OCI-LY3 (cell line): Measurements from ENCODE around the gene FAM72D.
"Not testable (repeated sequence)": the region's sequence is repeated elsewhere in the genome, so short reads cannot be mapped to it uniquely, and the experiment has no call there.

Experiments used
- H2AFZ ChIP-seq: fragments of 200-600, 300-600 bp; shearing (Covaris generic); 2 replicates; pipeline ENCODE4 v1.6.0; 2014; ENCODE audit warnings: antibody characterized with exemption, low read depth, low read length
- H3K27ac ChIP-seq: fragments of 200-600, 300-600 bp; sonication (generic); 2 replicates; pipeline ENCODE4 v1.5.1; 2014; ENCODE audit warnings: mild to moderate bottlenecking, low read length, moderate library complexity, mixed read lengths
- H3K27me3 ChIP-seq: fragments of 200-600, 300-600 bp; sonication (generic); 2 replicates; pipeline ENCODE4 v1.6.1; 2014; ENCODE audit warnings: low read depth, low read length, mixed read lengths
- H3K36me3 ChIP-seq: fragments of 200-600, 300-600 bp; sonication (generic); replicated peaks from 2 replicates; pipeline ENCODE3; 2014; ENCODE audit warnings: low read depth, low read length, mixed read lengths
- H3K4me1 ChIP-seq: fragments of 300-600, 200-600 bp; sonication (generic); 2 replicates; pipeline ENCODE4 v1.6.1; 2014; ENCODE audit warnings: low read length, mixed read lengths
- H3K4me2 ChIP-seq: fragments of 200-600, 300-600 bp; sonication (generic); 2 replicates; pipeline ENCODE4 v1.6.1; 2014; ENCODE audit warnings: low read length, mixed read lengths
- H3K4me3 ChIP-seq: fragments of 300-600, 200-600 bp; sonication (generic); 2 replicates; pipeline ENCODE4 v1.5.1; 2014; ENCODE audit warnings: antibody characterized with exemption, mild to moderate bottlenecking, low read length, moderate library complexity
- H3K79me2 ChIP-seq: fragments of 300-600, 200-600 bp; shearing (Covaris generic); 2 replicates; pipeline ENCODE4 v1.6.1; 2014; ENCODE audit warnings: mild to moderate bottlenecking, low read length, mixed read lengths
- H3K9ac ChIP-seq: fragments of 300-600, 200-600 bp; shearing (Covaris generic); 2 replicates; pipeline ENCODE4 v1.6.0; 2014; ENCODE audit warnings: mild to moderate bottlenecking, low read length, moderate library complexity
- H3K9me3 ChIP-seq: fragments of 200-600, 300-600 bp; shearing (Covaris generic); 2 replicates; pipeline ENCODE4 v1.6.1; 2014; ENCODE audit warnings: low read length, mixed read lengths; ENCODE audit not compliant: insufficient read depth
- H4K20me1 ChIP-seq: fragments of 200-600, 300-600 bp; sonication (generic); 2 replicates; pipeline ENCODE4 v1.6.1; 2016; ENCODE audit warnings: low read length, mixed read lengths; ENCODE audit not compliant: insufficient read depth

Gene FAM72D

DNA sequence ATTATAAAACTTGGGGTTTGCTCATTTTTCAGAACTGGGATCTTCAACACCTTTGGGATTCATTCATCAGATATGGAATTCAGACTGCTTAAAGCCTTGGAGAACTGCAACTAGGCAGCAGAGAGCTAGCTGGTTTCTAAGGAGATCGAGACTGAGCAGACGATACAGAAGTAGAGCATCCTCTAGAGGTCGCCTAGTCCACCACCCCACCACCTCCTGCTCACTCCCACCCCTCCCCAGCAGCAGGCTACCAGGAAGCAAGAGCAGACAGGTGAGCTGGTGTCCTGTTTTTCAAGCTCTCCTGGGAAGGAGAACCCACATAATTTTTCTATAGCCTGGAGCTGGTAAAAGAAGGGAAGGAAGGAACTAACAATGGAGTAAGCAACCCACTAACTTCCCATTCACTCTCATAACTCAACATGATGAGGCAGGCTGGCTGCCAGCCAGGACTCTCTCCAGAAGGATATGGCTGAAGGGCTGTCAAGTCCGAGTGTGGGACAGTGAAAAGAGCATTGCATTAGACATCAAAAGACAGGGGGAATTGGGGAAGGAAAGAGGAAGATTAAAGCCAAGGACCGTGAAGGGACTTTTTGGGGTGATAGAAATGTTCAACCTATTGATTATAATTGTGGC lies 30.5 kb upstream of the FAM72D start:
- H3K79me2 ChIP-seq, H3K36me3 ChIP-seq, H2AFZ ChIP-seq, H3K4me1 ChIP-seq, H3K9ac ChIP-seq, H3K9me3 ChIP-seq, H3K4me3 ChIP-seq, H4K20me1 ChIP-seq, H3K27me3 ChIP-seq, H3K27ac ChIP-seq: not testable (repeated sequence)
- peak overlapping the region; percentile 43; the same call in 1 of the 2 replicates for H3K4me2 ChIP-seq

DNA sequence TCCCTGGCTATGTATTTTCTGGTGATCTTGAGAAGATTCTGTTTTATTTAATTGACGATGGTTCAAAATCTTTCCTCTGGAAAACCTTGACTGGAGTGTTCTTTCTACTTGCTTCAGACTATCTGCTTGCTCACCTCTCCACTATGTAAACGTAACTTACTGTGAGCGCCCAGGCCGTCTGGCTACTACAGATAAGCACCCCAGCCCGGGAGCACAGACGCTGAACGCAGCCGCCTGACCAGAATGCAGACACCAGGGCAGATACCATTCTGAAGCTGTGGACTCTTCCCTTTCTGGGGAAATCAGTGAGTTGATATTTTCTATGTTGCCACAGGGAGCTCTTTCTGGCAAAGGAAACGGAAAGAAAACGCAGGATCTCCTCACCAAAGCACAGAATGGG lies 29.3 kb upstream of the FAM72D start:
- not testable (repeated sequence) for H3K4me1 ChIP-seq, H3K9me3 ChIP-seq, H4K20me1 ChIP-seq, H3K4me2 ChIP-seq, H3K79me2 ChIP-seq, H3K27me3 ChIP-seq, H3K27ac ChIP-seq, H3K9ac ChIP-seq, H3K36me3 ChIP-seq, H3K4me3 ChIP-seq, H2AFZ ChIP-seq

DNA sequence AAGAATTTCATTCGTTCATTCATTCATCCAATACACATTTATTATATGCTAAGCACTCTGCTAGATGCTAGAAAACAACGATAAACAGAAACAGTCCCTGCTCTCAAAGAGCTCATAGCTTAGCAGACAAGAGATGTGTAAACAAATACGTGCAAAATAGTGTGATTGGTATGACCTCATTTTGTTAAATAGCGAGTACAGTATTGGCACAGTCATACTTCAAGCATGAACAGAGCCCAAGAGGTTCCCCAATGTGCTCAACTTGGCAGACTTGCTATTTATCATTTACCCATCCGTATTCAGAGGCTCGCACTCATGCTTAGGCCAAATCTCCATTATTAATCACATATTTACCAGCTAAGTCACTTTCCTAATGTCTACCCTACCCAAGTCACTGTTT lies 24.2 kb upstream of the FAM72D start:
- H3K27ac ChIP-seq, H2AFZ ChIP-seq, H3K4me1 ChIP-seq, H3K27me3 ChIP-seq, H4K20me1 ChIP-seq, H3K9ac ChIP-seq, H3K4me3 ChIP-seq, H3K79me2 ChIP-seq, H3K4me2 ChIP-seq, H3K9me3 ChIP-seq, H3K36me3 ChIP-seq: not testable (repeated sequence)

DNA sequence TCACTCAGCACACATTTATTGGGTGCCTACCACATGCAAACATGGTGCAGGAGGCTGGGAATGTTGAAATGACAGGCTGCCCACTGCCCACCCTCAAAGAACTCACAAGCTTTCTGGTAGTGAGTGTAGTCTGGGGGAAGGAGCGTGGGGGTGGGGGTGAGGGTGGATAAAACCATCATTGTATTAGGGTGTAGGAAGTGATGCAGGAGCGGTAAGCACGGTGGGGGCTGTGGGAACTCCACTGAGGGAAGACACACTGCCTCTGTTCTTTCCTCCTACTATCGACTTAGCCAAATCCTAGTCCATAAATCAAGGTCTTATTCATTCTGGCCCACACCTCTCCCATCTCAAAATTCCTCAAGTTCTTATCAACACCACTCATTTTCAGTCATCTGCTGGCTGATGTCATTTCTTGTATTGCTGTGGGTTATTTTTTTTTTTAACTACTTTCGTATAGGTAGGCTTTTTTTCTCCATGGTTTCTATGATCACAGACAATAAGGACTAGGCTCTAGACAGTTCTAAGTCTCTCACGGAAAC lies 21.7 kb upstream of the FAM72D start:
- H2AFZ ChIP-seq, H3K27ac ChIP-seq, H3K79me2 ChIP-seq, H4K20me1 ChIP-seq, H3K9ac ChIP-seq, H3K4me2 ChIP-seq, H3K9me3 ChIP-seq, H3K36me3 ChIP-seq, H3K4me3 ChIP-seq, H3K27me3 ChIP-seq, H3K4me1 ChIP-seq: not testable (repeated sequence)

DNA sequence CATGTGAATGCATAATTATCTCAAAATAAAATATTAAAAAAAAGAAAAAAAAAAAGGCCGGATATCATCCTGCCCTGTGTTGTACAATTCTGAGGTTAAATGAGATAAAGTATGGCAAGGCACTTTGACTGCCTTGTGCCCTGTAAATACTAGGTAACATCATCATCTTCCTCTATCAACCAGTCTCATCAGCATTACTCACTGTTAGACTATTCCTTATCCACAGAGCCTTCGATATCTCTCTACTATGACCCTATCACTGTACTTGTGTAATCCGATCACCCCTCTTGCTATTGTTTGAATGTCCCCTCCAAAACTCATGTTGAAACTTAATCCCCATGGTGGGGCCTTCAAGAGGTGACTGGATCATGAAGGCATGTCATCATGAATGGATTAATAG lies 18.9 kb upstream of the FAM72D start:
- H3K4me3 ChIP-seq, H2AFZ ChIP-seq, H3K27me3 ChIP-seq, H3K9me3 ChIP-seq, H3K4me2 ChIP-seq, H3K9ac ChIP-seq, H3K4me1 ChIP-seq, H4K20me1 ChIP-seq, H3K27ac ChIP-seq, H3K36me3 ChIP-seq, H3K79me2 ChIP-seq: not testable (repeated sequence)

DNA sequence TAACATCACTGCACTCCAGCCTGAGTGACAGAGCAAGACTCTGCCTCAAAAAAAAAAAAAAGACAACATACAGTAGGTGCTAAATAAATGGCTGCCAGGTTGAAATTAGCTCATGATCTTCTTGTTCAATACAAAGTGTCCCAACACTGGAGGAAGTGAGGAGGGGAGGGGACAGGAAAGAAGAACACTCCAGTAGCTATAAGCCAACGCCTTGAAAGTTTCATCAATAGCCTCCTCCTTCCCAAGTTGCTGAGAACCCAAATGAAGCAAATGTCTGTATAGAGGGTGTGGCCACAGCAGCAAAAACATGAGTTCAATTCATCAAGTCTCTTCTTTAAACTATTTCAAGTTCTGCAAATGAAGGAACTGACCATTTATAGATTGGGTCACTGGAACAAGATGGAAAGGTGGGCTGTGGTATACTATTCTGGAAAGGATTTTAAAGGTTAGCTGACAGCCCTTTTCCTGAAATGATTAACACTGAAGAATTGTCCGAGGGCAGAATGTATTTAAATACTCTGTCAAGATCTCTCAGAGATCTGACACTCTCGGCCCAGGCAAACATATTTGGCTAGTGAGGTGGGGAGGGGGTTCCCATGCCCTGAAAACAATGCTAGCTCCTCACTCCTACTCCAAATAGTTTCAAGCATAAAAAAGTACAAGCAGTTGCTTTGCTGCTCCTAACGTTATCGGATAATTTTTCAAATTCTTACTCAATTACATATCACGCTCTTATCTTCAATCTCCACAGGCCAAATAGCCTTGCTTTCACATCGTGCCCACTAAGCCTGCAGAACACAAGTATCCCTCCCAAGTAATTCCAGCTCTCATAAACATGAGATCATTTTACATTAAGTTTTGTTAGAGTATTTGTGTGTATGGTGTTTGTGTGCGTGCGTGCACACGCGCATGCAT lies 17.6 kb upstream of the FAM72D start:
- not testable (repeated sequence) for H3K36me3 ChIP-seq, H3K79me2 ChIP-seq, H3K9ac ChIP-seq, H4K20me1 ChIP-seq, H3K4me1 ChIP-seq, H3K9me3 ChIP-seq, H2AFZ ChIP-seq, H3K4me3 ChIP-seq, H3K27me3 ChIP-seq, H3K27ac ChIP-seq, H3K4me2 ChIP-seq

DNA sequence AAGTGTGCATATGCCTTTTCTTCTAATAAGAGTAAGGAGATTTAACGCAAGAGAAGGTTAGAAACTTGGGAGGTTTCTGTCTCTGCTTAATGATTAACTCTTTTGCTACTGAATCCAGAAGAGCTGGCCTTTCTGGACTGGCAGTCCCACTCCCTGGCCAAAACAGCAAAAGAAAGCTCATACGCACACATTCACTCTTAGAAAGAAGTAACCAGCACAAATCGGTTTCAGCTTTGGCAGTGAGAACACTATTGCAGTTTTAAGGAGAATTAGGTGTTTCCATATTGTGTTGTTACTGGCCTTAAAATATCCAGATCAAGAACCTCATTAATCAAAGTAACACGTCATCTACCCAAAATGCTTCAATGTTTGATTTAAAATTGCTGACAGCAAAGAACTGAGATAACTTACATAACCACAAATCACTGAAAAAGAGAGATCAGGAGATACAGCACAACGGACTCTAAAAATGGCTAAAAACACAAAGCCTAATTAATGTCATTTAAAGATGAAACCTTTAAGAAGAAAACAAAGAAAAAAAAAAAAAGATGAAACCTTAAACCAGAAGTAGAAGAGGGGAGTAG lies 16.9 kb upstream of the FAM72D start:
- not testable (repeated sequence) for H4K20me1 ChIP-seq, H3K4me3 ChIP-seq, H3K9me3 ChIP-seq

DNA sequence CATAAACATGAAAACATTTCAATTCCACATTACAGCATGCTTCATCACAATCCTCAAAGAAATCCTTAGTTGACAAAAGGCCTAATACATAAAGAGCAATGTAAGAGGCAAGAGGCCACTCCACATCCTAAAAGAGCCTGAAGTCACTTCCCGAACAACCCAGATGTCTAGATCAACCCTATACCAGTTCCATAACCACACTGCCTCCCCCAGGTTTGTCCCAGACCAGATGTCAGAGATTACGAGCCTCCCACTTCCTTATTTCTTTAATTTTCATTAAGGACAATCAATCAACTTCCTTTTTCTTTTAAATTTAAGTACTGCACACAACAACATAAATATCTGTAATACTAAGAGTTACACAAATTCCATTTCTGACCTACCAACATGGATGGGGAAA lies 16.0 kb upstream of the FAM72D start:
- not testable (repeated sequence) for H3K4me2 ChIP-seq, H4K20me1 ChIP-seq, H3K27me3 ChIP-seq, H3K9me3 ChIP-seq, H3K4me3 ChIP-seq, H3K79me2 ChIP-seq, H3K4me1 ChIP-seq, H2AFZ ChIP-seq, H3K9ac ChIP-seq, H3K36me3 ChIP-seq, H3K27ac ChIP-seq

More for the DNA sequence above, 16.9 kb upstream of the FAM72D start:
- not testable (repeated sequence) for H3K9ac ChIP-seq, H3K27me3 ChIP-seq, H3K36me3 ChIP-seq, H3K79me2 ChIP-seq, H3K4me2 ChIP-seq, H3K4me1 ChIP-seq, H3K27ac ChIP-seq, H2AFZ ChIP-seq

DNA sequence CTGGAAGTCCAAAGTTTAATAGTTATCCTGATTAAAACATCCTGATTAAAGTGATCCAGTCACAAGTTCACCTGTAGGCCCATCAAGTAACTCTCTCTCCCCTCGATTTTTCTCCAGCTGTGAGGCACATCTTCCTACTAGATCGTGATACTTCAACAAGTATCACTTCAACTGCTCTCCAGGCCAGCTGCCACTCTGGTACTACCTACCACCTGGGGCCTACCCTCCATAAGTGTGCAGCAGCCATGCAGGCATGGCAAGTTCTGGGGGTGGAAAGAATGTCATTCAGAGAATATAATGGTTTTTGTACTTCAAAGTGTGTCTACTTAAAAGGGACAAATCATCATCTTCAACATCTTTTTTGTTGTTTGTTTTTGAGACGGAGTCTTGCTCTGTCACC lies 15.6 kb upstream of the FAM72D start:
- not testable (repeated sequence) for H3K9ac ChIP-seq, H2AFZ ChIP-seq, H3K36me3 ChIP-seq, H3K79me2 ChIP-seq, H4K20me1 ChIP-seq, H3K4me2 ChIP-seq, H3K9me3 ChIP-seq, H3K27ac ChIP-seq, H3K27me3 ChIP-seq, H3K4me1 ChIP-seq, H3K4me3 ChIP-seq
